OCI-LY7 (cell line): Measurements from ENCODE around the gene PODXL2. TPM values are rescaled to one million over a fixed set of nuclear protein-coding genes. Genes with fewer than 3 reads are reported as not detected.

Experiments
- BruUV-seq: library from RNA; stranded (reverse); fragments of 400-500 nt; replicated peaks from 2 replicates; lab custom pipeline; 2021; lab: Mats Ljungman, UMichigan
- CTCF ChIA-PET: fragments of 300-600 bp; sonication (Branson Sonifier 250); formaldehyde crosslinking; loops from one replicate; lab custom pipeline; 2022; ENCODE audit warnings: antibody characterized with exemption; ENCODE audit not compliant: unreplicated experiment; lab: Charles Lee
- POLR2A ChIA-PET: fragments of 300-600 bp; sonication (Branson Sonifier 250); formaldehyde crosslinking; loops from one replicate; lab custom pipeline; 2022; ENCODE audit warnings: antibody characterized with exemption; lab: Charles Lee
- DNase-seq: peaks from one replicate; pipeline ENCODE4 v3.0.0-alpha.2; 2015; ENCODE audit warnings: low spot score
- H2AFZ ChIP-seq: fragments of 200-600 bp; sonication (generic), shearing (Covaris generic); 2 replicates; pipeline ENCODE4 v1.6.1; 2014; ENCODE audit warnings: mild to moderate bottlenecking, antibody characterized with exemption, low read length, moderate library complexity
- H3K27ac ChIP-seq: fragments of 200-600 bp; sonication (generic); 2 replicates; pipeline ENCODE4 v1.5.1; 2014; ENCODE audit warnings: mixed run types, low read depth, mild to moderate bottlenecking, moderate library complexity, low read length, inconsistent platforms; ENCODE audit not compliant: poor library complexity, severe bottlenecking
- H3K36me3 ChIP-seq: fragments of 200-600 bp; sonication (generic); 2 replicates; pipeline ENCODE4 v1.6.1; 2014; ENCODE audit warnings: mild to moderate bottlenecking, antibody characterized with exemption, low read length, moderate library complexity, mixed read lengths; ENCODE audit not compliant: insufficient read depth
- H3K4me1 ChIP-seq: fragments of 200-600 bp; sonication (generic); 2 replicates; pipeline ENCODE4 v1.5.1; 2014; ENCODE audit warnings: mild to moderate bottlenecking, low read length; ENCODE audit not compliant: insufficient read depth, poor library complexity, severe bottlenecking
- H3K4me2 ChIP-seq: fragments of 200-600 bp; sonication (generic); 2 replicates; pipeline ENCODE4 v1.6.1; 2014; ENCODE audit warnings: mild to moderate bottlenecking, low read length
- H3K4me3 ChIP-seq: fragments of 200-600 bp; sonication (generic); 2 replicates; pipeline ENCODE4 v1.5.1; 2014; ENCODE audit warnings: mild to moderate bottlenecking, low read depth, low read length; ENCODE audit not compliant: poor library complexity, severe bottlenecking
- H3K79me2 ChIP-seq: fragments of 200-600 bp; sonication (generic); 2 replicates; pipeline ENCODE4 v1.6.1; 2016; ENCODE audit warnings: low read depth, mild to moderate bottlenecking, low read length, moderate library complexity, mixed read lengths; ENCODE audit not compliant: insufficient read depth
- H3K9me2 ChIP-seq: fragments of 200-600 bp; sonication (generic); 2 replicates; pipeline ENCODE4 v1.6.1; 2016; ENCODE audit warnings: mild to moderate bottlenecking, low read length, mixed read lengths; ENCODE audit not compliant: insufficient read depth
- H3K9me3 ChIP-seq: fragments of 200-600 bp; sonication (generic); 2 replicates; pipeline ENCODE4 v1.6.1; 2014; ENCODE audit warnings: mild to moderate bottlenecking, mixed run types, low read length, mixed read lengths
- H4K20me1 ChIP-seq: fragments of 200-600 bp; sonication (generic); 2 replicates; pipeline ENCODE4 v1.6.1; 2014; ENCODE audit warnings: mild to moderate bottlenecking, antibody characterized with exemption, low read length, moderate library complexity, mixed read lengths; ENCODE audit not compliant: insufficient read depth
- CTCF ChIP-seq: fragments of 200-600 bp; sonication (generic); conservative IDR thresholded peaks from 2 replicates; pipeline ENCODE4 v1.5.1; 2014; ENCODE audit warnings: mild to moderate bottlenecking, antibody characterized with exemption, low read length, moderate library complexity, mixed read lengths
- EZH2phosphoT487 ChIP-seq: fragments of 200-600 bp; sonication (generic); IDR thresholded peaks from 2 replicates; pipeline ENCODE4 v1.6.1; 2018; ENCODE audit warnings: low read depth, borderline replicate concordance, mild to moderate bottlenecking, mixed run types, antibody characterized with exemption, low read length, moderate library complexity, mixed read lengths
- intact Hi-C: fragments of 100-400 bp; cut with micrococcal nuclease; formaldehyde crosslinking; loops from one replicate; pipeline ENCODE4 v1.10.0; 2022; ENCODE audit not compliant: unreplicated experiment
- total RNA-seq, 2 experiments: library from RNA; depleted of rRNA in 1 of 2; stranded (reverse); fragments of >200 nt in 1 of 2; shearing (Covaris generic) in 1 of 2; gene quantifications; 2 replicates each; pipeline ENCODE4 v1.2.3, GENCODE V29; 2014 to 2022

The PODXL2 gene
- total RNA-seq, 2 experiments from 2014 or later: 16.1 to 29.4 TPM

DNA sequence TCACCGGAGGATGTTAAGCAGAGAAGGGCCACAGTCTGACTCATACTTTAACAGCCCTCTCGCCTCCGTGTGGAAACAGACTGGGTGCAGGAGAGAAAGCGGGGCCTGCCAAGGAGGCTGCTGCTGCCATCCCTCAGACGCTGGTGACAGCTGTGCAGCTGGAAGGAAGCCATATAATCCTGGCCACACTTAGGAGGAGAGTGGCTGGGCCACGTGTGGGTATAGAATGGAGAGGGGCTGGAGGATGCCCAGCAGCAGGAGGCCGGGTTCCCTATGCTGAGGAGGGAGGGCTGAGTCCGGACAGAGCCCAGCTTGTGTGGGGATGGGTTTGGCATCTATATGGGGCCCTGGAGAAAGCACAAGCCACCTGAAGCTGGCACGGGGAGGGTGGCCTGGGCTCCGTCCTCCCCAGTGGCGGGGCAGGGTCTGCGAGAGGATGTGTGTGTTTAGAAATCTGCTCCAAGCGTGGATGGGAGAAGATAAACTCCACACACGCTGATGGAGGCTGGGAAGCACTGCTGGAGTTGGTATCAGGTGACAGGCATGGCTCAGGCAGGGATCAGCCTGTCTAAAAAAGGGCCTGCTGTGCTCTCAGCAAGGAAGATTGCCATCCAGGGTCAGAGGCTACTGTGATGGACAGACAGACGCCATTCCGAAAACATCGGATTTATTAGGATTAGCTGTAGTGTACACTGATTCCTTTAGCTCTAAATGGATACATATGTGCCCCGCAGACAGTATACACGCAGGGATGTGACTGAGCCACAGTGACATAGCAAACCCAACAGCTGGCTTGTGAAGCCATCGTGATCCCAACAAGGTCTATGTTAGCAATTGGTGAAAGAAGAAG, 59.7 kb downstream of the PODXL2 start:
- intact Hi-C loops: no loop called here
- H3K4me3 ChIP-seq: no peak overlapping the region
- no peak for DNase-seq
- no TSS peak for BruUV-seq
- 0 out of 2 replicates have a peak, but pooled peaks cover 10% of the 10 kb centered on the region for H3K9me3 ChIP-seq
- no peaks in the 10 kb centered on the region for H3K9me2 ChIP-seq
- POLR2A ChIA-PET: no interaction called here
- CTCF ChIA-PET: no interaction called here
- no peaks in the 10 kb centered on the region for H3K79me2 ChIP-seq
- peaks cover 21% of the 10 kb centered on the region; the same call in 1 of the 2 replicates for H3K36me3 ChIP-seq
- peaks cover 4% of the 10 kb centered on the region for H3K4me1 ChIP-seq
- H3K4me2 ChIP-seq: no peak overlapping the region
- no peaks in the 10 kb centered on the region for H4K20me1 ChIP-seq
- TF ChIP-seq EZH2phosphoT487: no peak
- TF ChIP-seq CTCF: no peak
- H2AFZ ChIP-seq: no peak overlapping the region
- H3K27ac ChIP-seq: no peak overlapping the region

- BruUV-seq: no TSS peak
- Histone ChIP-seq H3K79me2 (no peaks in the 10 kb centered on the region), H4K20me1 (no peaks in the 10 kb centered on the region), H3K4me3 (no peak overlapping the region), H3K4me1 (peaks cover 4% of the 10 kb centered on the region), H3K9me2 (no peaks in the 10 kb centered on the region), H3K4me2 (no peak overlapping the region), H2AFZ (no peak overlapping the region), H3K9me3 (0 out of 2 replicates have a peak, but pooled peaks cover 10% of the 10 kb centered on the region), H3K27ac (no peak overlapping the region), H3K36me3 (peaks cover 25% of the 10 kb centered on the region; the same call in 1 of the 2 replicates)
- CTCF ChIA-PET: no interaction called here
- intact Hi-C loops: no loop called here
- TF ChIP-seq EZH2phosphoT487 (no peak), CTCF (no peak)
- no peak for DNase-seq
- POLR2A ChIA-PET: no interaction called here
Measured at GRCh38 chr3:127689266-127689860, 60.4 kb downstream of the PODXL2 start.
